Neutrophil (primary cell): ENCODE measurements around the gene MAST3.

Source experiments
- H3K27ac ChIP-seq: fragments of 200-600 bp; sonication (generic); 2 replicates; pipeline ENCODE4 v1.5.1; 2016; ENCODE audit warnings: mild to moderate bottlenecking, moderate library complexity
- H3K27me3 ChIP-seq: fragments of 200-600 bp; sonication (generic); 2 replicates; pipeline ENCODE4 v1.6.0; 2016; ENCODE audit warnings: mild to moderate bottlenecking
- H3K36me3 ChIP-seq: fragments of 200-600 bp; sonication (generic); 2 replicates; pipeline ENCODE4 v1.5.1; 2017
- H3K4me1 ChIP-seq, 2 experiments: fragments of 200-600 bp in 1 of 2; sonication (generic) in 1 of 2; 1 replicate in 1 of 2; 2 replicates in 1 of 2; pipeline versions ENCODE4 v1.5.1 to v1.6.1; 2013 to 2016; ENCODE audit warnings: low read depth in 1 of 2, low read length in 1 of 2, mild to moderate bottlenecking in 1 of 2, moderate library complexity in 1 of 2; ENCODE audit not compliant: control insufficient read depth in 1 of 2, insufficient read depth in 1 of 2
- H3K4me3 ChIP-seq, 2 experiments: fragments of 200-600 bp in 1 of 2; sonication (generic) in 1 of 2; 1 replicate in 1 of 2; 2 replicates in 1 of 2; pipeline ENCODE4 v1.5.1; 2013 to 2016; ENCODE audit warnings: low read depth in 1 of 2, low read length in 1 of 2, mild to moderate bottlenecking in 1 of 2, moderate library complexity in 1 of 2
- H3K9me3 ChIP-seq: fragments of 200-600 bp; sonication (generic); 2 replicates; pipeline ENCODE4 v1.5.1; 2016
- TF ChIP-seq, protein P1 (sequence below): fragments of 200-600 bp; sonication (generic); IDR thresholded peaks from 2 replicates; pipeline ENCODE4 v1.5.1; 2016; ENCODE audit warnings: antibody characterized with exemption

Gene MAST3

DNA sequence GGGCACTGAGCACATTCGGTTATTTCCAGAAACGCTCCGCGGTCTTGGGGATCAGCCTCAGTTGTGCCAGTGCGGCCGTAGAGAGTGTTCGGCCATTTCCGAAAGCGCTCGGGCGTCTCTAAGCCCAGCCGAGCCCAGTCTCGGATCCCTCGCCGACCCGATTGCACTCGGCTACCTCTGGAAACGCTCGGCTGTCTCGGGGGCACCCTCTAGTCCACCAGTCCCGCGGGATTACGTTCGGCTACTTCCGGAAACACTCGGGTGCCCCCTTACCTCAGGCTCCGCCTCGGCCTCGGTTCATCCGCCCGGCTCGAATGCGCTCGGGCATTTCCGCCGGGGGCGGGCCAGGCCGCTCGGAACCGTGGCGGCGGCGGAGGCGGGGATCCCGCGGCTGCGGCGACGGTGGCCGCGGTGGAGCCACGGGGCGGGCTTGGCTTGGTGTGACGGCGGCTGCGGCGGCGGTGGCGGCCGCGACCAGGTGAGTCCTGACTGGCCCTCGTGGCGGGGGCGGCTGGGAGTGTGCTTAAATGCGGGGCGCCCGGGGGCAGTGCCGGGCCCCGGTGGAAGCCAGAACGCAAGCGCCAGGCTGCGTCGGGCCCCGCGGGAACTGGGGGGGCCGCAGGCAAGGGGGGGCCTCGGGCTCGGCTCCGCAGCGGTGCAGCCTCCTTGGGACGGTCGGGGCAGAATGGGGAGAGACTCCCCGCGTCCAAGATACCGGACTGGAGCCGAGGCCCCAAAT lies 55.4 kb downstream of the MAST3 start, which contains the start of gene PIK3R2:
PIK3R2 (plus strand) TSS at position 347 of the 739 bp plus-strand sequence. CDS start 2,717 bp downstream, outside the sequence.
- peaks cover 35% of the 10 kb centered on the region for H3K36me3 ChIP-seq
- H3K9me3 ChIP-seq = no peaks in the 10 kb centered on the region
- peak within 1 kb of the TSS; percentile 99 for H3K27ac ChIP-seq
- TF ChIP-seq, protein P1, sequence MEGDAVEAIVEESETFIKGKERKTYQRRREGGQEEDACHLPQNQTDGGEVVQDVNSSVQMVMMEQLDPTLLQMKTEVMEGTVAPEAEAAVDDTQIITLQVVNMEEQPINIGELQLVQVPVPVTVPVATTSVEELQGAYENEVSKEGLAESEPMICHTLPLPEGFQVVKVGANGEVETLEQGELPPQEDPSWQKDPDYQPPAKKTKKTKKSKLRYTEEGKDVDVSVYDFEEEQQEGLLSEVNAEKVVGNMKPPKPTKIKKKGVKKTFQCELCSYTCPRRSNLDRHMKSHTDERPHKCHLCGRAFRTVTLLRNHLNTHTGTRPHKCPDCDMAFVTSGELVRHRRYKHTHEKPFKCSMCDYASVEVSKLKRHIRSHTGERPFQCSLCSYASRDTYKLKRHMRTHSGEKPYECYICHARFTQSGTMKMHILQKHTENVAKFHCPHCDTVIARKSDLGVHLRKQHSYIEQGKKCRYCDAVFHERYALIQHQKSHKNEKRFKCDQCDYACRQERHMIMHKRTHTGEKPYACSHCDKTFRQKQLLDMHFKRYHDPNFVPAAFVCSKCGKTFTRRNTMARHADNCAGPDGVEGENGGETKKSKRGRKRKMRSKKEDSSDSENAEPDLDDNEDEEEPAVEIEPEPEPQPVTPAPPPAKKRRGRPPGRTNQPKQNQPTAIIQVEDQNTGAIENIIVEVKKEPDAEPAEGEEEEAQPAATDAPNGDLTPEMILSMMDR = peak; percentile 12
- H3K4me3 ChIP-seq = peak within 1 kb of the TSS; percentile 94 to 99
- no peaks in the 10 kb centered on the region for H3K27me3 ChIP-seq
- peaks cover 24 to 25% of the 10 kb centered on the region in 2 experiments for H3K4me1 ChIP-seq

DNA sequence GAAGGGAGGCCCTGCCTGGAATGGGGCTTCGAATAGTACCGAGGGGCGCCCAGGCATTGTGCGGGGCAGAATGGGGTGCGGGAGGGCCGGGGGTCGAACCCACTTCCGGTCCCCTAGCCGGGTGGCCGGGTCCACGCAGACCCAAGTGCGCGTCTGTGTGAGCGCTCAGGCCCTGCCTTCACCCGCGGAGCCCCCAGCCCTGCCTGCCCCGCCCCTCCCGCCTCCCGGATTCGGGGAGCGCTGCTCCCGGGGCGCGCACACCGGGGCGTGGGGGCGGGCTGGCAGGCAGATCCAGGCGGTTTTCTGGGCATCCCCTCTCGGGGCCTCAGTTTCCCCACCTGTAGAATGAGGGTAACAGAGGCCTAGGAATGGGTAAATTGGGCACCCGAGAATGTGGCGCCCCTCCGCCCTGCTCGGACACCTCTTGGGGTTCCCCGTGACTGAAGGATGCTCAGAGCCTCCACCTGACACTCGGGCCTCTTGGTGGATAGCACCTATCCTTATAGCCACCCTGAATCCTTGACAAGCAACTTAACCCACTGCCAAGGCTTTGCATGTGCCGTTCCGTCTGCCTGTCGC lies 56.1 kb downstream of the MAST3 start:
- TF ChIP-seq, protein P1 = no peak
- H3K9me3 ChIP-seq = no peaks in the 10 kb centered on the region
- peaks cover 28% of the 10 kb centered on the region for H3K36me3 ChIP-seq
- H3K4me3 ChIP-seq = peak overlapping the region; percentile 94 to 99
- no peaks in the 10 kb centered on the region for H3K27me3 ChIP-seq
- H3K27ac ChIP-seq = peak overlapping the region; percentile 99
- H3K4me1 ChIP-seq = peaks cover 24 to 25% of the 10 kb centered on the region in 2 experiments

DNA sequence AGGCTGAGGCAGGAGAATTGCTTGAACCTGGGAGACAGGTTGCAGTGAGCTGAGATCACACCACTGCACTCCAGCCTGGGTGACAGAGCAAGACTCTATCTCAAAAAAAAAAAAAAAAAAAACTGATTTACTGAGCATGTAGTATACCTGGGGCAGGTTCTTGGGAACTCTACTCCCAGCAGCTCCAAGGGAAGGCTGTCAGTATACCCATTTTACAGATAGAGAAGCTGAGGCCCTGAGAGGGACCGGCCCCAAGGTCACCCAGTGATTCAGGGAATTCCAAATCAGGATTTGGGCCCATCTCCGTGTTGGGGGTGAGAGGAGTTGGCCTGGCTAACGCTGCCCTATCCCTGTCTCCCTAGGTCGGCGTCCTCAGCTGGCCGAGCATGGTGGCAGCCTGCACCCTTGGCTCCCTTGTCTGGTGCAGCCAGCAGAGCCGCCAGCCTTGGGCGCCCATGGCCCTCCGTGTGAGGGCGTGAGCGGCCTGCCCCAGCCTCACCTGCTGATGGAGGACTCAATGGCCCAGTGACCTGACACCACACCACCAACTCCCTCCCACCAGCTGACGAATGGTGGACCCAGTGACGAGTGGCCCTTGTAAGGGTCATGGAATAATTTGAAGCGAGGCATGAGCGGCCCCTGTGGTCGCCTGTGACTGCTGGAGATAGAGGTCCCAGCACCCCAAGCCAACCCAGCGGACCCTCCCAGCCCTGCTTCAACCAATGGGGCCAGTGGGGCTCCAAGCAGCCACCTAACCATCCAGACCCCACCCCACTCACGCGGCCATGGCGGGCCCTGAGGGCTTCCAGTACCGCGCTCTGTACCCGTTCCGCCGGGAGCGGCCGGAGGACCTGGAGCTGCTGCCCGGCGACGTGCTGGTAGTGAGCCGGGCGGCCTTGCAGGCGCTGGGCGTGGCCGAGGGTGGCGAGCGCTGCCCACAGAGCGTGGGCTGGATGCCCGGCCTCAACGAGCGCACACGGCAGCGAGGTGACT lies 57.8 kb downstream of the MAST3 start:
- Histone ChIP-seq H3K4me1 (peaks cover 24 to 25% of the 10 kb centered on the region in 2 experiments), H3K27ac (no peak overlapping the region), H3K4me3 (no peak overlapping the region), H3K27me3 (no peaks in the 10 kb centered on the region), H3K36me3 (peaks cover 11% of the 10 kb centered on the region), H3K9me3 (no peaks in the 10 kb centered on the region)
- TF ChIP-seq, protein P1 = no peak

DNA sequence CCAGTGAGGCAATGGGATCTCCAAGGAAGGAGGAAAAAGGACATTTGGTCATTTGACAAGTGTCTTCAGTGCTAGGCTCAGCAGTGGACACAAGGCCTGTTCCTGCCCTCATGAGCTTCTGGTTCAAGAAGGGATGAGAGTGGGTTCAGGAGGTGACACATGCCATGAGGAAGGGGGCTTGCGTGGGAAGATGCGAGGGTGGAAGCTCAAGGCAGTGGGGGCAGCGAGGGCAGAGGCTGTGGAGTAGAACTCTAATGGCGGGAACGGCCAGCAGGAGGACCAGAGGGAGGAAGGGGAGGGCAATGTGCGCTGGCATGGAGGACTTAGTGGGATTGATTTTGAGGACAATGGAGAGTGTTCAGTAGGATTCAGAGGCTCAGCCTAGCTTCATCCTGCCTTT lies 58.7 kb downstream of the MAST3 start:
- Histone ChIP-seq H3K27me3 (no peaks in the 10 kb centered on the region), H3K4me3 (no peak overlapping the region), H3K27ac (no peak overlapping the region), H3K9me3 (no peaks in the 10 kb centered on the region), H3K4me1 (peaks cover 29 to 31% of the 10 kb centered on the region in 2 experiments), H3K36me3 (peaks cover 2% of the 10 kb centered on the region)
- TF ChIP-seq, protein P1 = no peak

- Histone ChIP-seq H3K4me3 (no peak overlapping the region), H3K27me3 (no peaks in the 10 kb centered on the region), H3K36me3 (no peaks in the 10 kb centered on the region), H3K9me3 (no peaks in the 10 kb centered on the region), H3K27ac (no peak overlapping the region), H3K4me1 (peaks cover 28 to 29% of the 10 kb centered on the region in 2 experiments)
- TF ChIP-seq, protein P1 = no peak
Observed at GRCh38 chr19:18156841-18157464, 59.4 kb downstream of the MAST3 start.
